Neural progenitor cell (in vitro differentiated cells): ENCODE results near the gene ID2.

Experiments used
- EZH2 ChIP-seq: fragments of 200-600 bp; sonication (generic); IDR thresholded peaks from 2 replicates; pipeline ENCODE4 v1.6.1; 2017; ENCODE audit warnings: antibody characterized with exemption, mild to moderate bottlenecking, moderate library complexity
- EZH2phosphoT487 ChIP-seq: fragments of 200-600 bp; sonication (generic); IDR thresholded peaks from 2 replicates; pipeline ENCODE4 v1.6.1; 2017; ENCODE audit warnings: antibody characterized with exemption
- TF ChIP-seq, protein P1 (sequence below): fragments of 200-600 bp; sonication (generic); IDR thresholded peaks from 2 replicates; pipeline ENCODE4 v1.5.1; 2017; ENCODE audit warnings: antibody characterized with exemption, mild to moderate bottlenecking

DNA sequence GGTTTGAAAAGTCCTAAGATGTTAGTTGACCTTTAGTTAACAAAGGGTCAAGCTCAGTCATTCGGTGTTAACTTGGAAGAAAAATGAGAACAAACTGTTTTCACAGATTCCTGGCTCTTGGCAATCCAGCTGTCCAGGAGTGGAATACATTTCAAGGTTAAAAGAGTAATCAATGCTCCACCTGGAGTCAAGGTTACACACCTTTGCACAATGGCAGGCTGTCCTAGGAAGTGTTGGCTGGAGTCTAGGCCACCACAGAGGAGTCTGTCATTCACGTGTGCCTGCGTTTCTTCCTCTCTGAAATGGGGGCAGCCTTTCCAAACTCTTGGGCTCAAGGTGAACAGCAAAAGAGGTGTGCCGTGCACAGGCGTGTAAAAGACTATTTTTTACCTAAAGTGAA lies 6.3 kb upstream of the ID2 start:
- TF ChIP-seq, protein P1, sequence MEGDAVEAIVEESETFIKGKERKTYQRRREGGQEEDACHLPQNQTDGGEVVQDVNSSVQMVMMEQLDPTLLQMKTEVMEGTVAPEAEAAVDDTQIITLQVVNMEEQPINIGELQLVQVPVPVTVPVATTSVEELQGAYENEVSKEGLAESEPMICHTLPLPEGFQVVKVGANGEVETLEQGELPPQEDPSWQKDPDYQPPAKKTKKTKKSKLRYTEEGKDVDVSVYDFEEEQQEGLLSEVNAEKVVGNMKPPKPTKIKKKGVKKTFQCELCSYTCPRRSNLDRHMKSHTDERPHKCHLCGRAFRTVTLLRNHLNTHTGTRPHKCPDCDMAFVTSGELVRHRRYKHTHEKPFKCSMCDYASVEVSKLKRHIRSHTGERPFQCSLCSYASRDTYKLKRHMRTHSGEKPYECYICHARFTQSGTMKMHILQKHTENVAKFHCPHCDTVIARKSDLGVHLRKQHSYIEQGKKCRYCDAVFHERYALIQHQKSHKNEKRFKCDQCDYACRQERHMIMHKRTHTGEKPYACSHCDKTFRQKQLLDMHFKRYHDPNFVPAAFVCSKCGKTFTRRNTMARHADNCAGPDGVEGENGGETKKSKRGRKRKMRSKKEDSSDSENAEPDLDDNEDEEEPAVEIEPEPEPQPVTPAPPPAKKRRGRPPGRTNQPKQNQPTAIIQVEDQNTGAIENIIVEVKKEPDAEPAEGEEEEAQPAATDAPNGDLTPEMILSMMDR: no peak
- TF ChIP-seq EZH2phosphoT487 (no peak), EZH2 (no peak)
